ENCODE measurements around the gene SLC23A2. TPM values are rescaled to one million over a fixed set of nuclear protein-coding genes. Genes with fewer than 3 reads are reported as not detected.

The SLC23A2 gene
- polyA plus RNA-seq, 1 donor from 2014 or later, result 38.3 TPM

- Histone ChIP-seq H2AFZ (ENCODE audit: low read depth, low read length) (no peak overlapping the region), H3K9ac (ENCODE audit: low read length) (no peak overlapping the region), H3K27ac (ENCODE audit: low read length) (no peak overlapping the region), H3K9me3 (ENCODE audit: low read length) (no peaks in the 10 kb centered on the region), H3K27me3 (ENCODE audit: insufficient read depth, low read depth, low read length) (no peaks in the 10 kb centered on the region), H3K79me2 (replicated peaks; ENCODE audit: insufficient read depth, low read length) (peaks cover 18% of the 10 kb centered on the region), H3K36me3 (ENCODE audit: insufficient read depth, low read length) (no peaks in the 10 kb centered on the region), H3K4me2 (ENCODE audit: low read length) (no peak overlapping the region), H3K9me2 (ENCODE audit: insufficient read depth, low read length) (no peaks in the 10 kb centered on the region), H4K20me1 (ENCODE audit: insufficient read depth) (no peaks in the 10 kb centered on the region), H3K4me3 (ENCODE audit: low read length) (no peak overlapping the region), H3F3A (ENCODE audit: insufficient read depth, low read length, poor library complexity, severe bottlenecking) (no peaks in the 10 kb centered on the region)
- no peak for TF ChIP-seq EP300 (conservative IDR thresholded peaks at IDR 0.05; ENCODE audit: poor library complexity, severe bottlenecking)
- no peak for TF ChIP-seq EZH2 (IDR thresholded peaks at IDR 0.05; ENCODE audit: borderline replicate concordance, insufficient read depth, low read length, poor library complexity, severe bottlenecking)
- no peak for TF ChIP-seq SMC3 (conservative IDR thresholded peaks at IDR 0.05; ENCODE audit: poor library complexity)
- no peak for TF ChIP-seq RAD21 (conservative IDR thresholded peaks at IDR 0.05)
- no peak for TF ChIP-seq TAF1 (IDR thresholded peaks at IDR 0.05; ENCODE audit: low read depth)
- no peak for TF ChIP-seq MXI1 (conservative IDR thresholded peaks at IDR 0.05; ENCODE audit: poor library complexity, severe bottlenecking)
- no peak for TF ChIP-seq CTCF (IDR thresholded peaks at IDR 0.05; ENCODE audit: poor library complexity, severe bottlenecking)
- TF ChIP-seq REST (IDR thresholded peaks at IDR 0.05; ENCODE audit: borderline replicate concordance), result no peak
- TF ChIP-seq POLR2AphosphoS5 (IDR thresholded peaks at IDR 0.05), result no peak
These were observed 2.3 kb upstream of the SLC23A2 start for GRCh38 chr20:5003626-5004025.

GRCh38 chr20:5002077-5002413 is 735 bp upstream of the SLC23A2 start:
- no peaks in the 10 kb centered on the region for H3F3A ChIP-seq (ENCODE audit: insufficient read depth, low read length, poor library complexity, severe bottlenecking)
- H3K27me3 ChIP-seq (ENCODE audit: insufficient read depth, low read depth, low read length), result no peaks in the 10 kb centered on the region
- H2AFZ ChIP-seq (ENCODE audit: low read depth, low read length), result no peak overlapping the region
- H3K9me3 ChIP-seq (ENCODE audit: low read length), result no peaks in the 10 kb centered on the region
- H3K27ac ChIP-seq (ENCODE audit: low read length), result no peak overlapping the region
- peak overlapping the region; percentile 71 for H3K4me3 ChIP-seq (ENCODE audit: low read length)
- H4K20me1 ChIP-seq (ENCODE audit: insufficient read depth), result no peaks in the 10 kb centered on the region
- H3K9me2 ChIP-seq (ENCODE audit: insufficient read depth, low read length), result no peaks in the 10 kb centered on the region
- peak overlapping the region; percentile 46 for H3K4me2 ChIP-seq (ENCODE audit: low read length)
- peaks cover 34% of the 10 kb centered on the region for H3K79me2 ChIP-seq (replicated peaks; ENCODE audit: insufficient read depth, low read length)
- peak overlapping the region; percentile 63 for H3K9ac ChIP-seq (ENCODE audit: low read length)
- no peaks in the 10 kb centered on the region for H3K36me3 ChIP-seq (ENCODE audit: insufficient read depth, low read length)
- TF ChIP-seq SMC3 (conservative IDR thresholded peaks at IDR 0.05; ENCODE audit: poor library complexity) (no peak), EZH2 (IDR thresholded peaks at IDR 0.05; ENCODE audit: borderline replicate concordance, insufficient read depth, low read length, poor library complexity, severe bottlenecking) (no peak), POLR2AphosphoS5 (IDR thresholded peaks at IDR 0.05) (no peak), TAF1 (IDR thresholded peaks at IDR 0.05; ENCODE audit: low read depth) (no peak), REST (IDR thresholded peaks at IDR 0.05; ENCODE audit: borderline replicate concordance) (no peak), RAD21 (conservative IDR thresholded peaks at IDR 0.05) (no peak), CTCF (IDR thresholded peaks at IDR 0.05; ENCODE audit: poor library complexity, severe bottlenecking) (no peak), EP300 (conservative IDR thresholded peaks at IDR 0.05; ENCODE audit: poor library complexity, severe bottlenecking) (no peak), MXI1 (conservative IDR thresholded peaks at IDR 0.05; ENCODE audit: poor library complexity, severe bottlenecking) (no peak)

Measured in neural cell (in vitro differentiated cells).